OCI-M2 (cell line): ENCODE results near the gene KLF3.
"Not testable (repeated sequence)": the region's sequence is repeated elsewhere in the genome, so short reads cannot be mapped to it uniquely, and the experiment has no call there.

Source experiments
- DNase-seq: peaks from one replicate; lab custom pipeline; 2025; ENCODE audit not compliant: unreplicated experiment; lab: John Stamatoyannopoulos, UW

KLF3 gene

DNA sequence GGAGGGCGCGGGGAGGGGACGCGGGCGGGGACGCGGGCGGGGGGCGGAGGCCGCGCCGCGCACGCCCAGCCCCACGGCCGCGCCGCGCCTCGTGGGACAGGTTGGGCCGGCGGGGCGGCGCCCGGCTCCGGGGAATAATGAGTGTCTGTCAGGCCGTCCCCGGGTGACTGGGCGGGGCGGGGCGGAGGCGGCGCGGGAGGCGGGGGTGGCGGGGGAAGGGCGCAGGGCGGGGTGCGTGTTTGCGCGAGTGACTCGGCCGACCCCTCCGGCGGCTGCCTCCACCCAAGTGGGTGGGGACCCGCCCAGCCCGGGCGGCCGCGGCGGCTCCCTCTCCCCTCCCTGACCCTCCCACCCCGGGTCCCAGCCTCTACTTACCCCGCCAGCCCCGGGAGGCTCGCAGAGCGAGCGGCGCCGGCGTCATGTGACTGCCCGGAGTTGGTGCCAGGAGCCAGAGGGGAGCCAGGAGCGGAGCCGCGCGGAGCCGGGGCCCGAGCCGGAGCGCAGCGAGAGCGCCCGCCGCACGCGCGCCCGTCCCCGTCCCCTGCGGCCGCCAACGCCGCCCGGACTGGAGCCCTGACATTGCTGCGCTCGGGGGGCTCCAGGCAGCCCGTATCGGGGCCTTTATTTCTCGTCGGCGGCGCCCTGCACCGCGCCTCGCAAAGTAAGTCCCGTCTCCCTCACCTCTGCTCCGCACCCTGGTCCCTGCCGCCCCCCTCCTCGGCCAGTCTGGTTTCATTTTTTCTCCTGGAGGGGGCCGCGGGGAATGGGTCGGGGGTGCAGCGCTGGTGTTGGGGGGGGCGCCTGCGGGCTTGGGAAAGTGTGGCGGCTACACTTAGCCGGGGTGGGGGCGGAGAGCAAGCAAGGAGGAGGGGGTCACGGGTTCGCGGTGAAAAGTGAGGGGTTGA, at the start of gene KLF3:
Gene KLF3, plus strand, starts transcription at position 399 of the 905 bp plus-strand sequence. CDS start 16,427 bp downstream, outside the sequence.
- no peak for DNase-seq

DNA sequence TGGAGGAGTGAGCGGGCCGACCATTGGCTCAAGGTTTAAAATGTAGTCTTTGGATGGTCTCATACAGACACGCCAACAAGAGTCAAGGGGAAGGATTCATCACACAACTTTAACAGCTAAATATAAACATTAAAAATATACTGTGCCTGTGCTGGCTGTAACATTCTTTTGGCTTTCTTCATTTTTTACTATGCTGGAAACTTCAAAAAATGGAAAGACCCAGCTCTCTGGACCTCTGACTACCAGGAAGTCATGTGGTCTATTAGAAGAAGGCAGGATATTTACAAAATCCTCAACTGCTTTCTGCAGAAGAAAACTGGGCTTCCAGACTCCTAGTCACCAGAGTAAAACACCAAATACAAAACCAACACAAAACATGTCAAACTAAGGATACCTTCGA, 49.8 kb upstream of the KLF3 start:
- DNase-seq = no peak

GRCh38 chr4:38615847-38616246, 48.2 kb upstream of the KLF3 start:
- DNase-seq = no peak

GRCh38 chr4:38618505-38618904, 45.5 kb upstream of the KLF3 start:
- DNase-seq = no peak

GRCh38 chr4:38619316-38619715, 44.7 kb upstream of the KLF3 start:
- DNase-seq = no peak

DNA sequence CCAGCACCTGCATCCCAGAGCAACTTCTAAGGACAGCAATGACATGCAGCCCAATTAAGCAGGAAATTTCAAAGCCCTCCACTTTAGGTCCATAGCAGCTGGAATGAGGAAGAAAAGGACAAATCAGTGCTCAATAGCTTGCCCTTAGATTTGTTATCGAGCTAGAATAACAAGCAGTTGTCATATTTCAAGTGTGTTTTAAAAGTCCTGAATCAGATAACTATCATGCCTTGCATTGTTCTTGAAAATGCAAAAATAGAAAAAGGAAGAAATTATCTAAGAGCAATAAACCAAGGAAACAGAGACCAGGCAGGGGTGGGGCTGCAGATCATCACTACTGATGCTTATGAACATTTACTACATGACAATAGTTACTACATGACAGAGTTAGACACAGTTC, 43.9 kb upstream of the KLF3 start:
- DNase-seq = no peak

- no peak for DNase-seq
Measured at GRCh38 chr4:38620527-38621027, 43.4 kb upstream of the KLF3 start.

GRCh38 chr4:38621028-38621684, 42.8 kb upstream of the KLF3 start:
- DNase-seq = no peak

GRCh38 chr4:38621831-38622230, 42.2 kb upstream of the KLF3 start:
- no peak for DNase-seq

GRCh38 chr4:38622340-38622739, 41.7 kb upstream of the KLF3 start:
- not testable (repeated sequence) for DNase-seq

GRCh38 chr4:38623260-38623659, 40.7 kb upstream of the KLF3 start:
- DNase-seq = no peak

GRCh38 chr4:38624311-38624710, 39.7 kb upstream of the KLF3 start:
- no peak for DNase-seq

DNA sequence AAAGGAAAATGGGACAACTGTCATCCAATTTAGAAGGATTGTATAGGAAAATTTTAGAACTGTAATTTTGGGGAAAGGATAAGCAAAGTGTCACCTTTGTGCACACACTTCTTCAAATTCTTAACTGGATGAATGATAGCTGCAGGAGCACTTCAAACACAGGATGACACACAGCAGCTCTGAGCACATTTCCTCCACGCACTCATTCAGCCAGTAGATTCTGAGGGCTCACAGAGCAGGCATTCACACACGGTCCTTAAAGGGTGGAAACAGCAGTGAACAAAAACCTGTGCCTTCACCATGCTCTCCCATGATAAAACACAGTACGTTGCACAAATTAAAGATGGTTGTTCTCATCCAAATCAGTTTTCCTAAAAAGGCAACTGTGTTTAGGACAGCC, 38.5 kb upstream of the KLF3 start:
- no peak for DNase-seq

DNA sequence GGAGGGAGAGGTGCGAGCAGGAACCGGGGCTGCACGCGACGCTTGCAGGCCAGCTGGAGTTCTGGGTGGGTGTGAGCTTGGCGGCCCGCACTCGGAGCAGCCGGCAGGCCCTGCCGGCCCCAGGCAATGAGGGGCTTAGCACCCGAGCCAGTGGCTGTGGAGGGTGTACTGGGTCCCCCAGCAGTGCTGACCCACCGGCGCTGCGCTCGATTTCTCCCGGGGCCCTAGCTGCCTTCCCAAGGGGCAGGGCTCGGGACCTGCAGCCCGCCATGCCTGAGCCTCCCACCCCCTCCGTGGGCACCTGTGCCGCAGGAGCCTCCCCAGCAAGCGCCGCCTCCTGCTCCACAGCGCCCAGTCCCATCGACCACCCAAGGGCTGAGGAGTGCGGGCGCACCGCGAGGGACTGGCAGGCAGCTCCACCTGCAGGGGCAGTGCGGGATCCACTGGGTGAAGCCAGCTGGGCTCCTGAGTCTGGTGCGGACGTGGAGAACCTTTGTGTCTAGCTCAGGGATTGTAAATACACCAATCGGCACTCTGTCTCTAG, 37.0 kb upstream of the KLF3 start:
- not testable (repeated sequence) for DNase-seq

- DNase-seq = no peak
Measured at GRCh38 chr4:38630519-38630918, 33.5 kb upstream of the KLF3 start.

DNA sequence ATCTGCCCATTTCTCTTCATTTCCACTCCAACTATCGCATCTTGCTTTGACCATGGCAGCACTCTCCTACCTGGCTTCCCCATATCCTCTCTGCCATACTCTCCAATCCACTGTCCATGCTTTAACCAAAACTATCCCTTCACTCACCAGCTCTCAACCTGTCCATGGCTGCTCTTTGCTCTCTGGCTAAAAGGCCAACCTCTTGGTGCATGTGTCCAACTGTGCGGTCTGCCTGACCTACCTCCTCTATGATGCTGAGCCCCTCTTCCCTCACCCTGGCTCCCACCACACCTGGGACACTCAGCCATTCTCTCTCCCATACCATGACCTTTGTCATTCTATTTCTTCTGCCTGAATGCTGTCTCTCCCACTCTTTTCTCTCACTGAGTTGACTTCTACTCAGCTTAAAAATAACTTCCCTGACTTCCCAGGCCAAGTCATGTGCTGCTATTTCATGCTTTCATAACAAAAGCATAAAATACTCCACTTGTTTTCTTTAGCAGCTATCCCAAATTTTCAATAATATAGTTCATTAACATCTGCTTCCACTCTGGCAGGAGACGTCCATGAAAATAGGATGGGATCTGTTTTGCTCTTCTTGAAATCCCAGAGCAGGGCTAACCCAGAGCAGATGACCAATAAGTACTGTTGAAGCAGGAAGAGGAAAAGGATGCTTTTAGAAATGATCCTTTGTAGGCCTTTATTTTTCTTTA, 29.8 kb upstream of the KLF3 start:
- DNase-seq = no peak

- no peak for DNase-seq
Measured at GRCh38 chr4:38639242-38639641, 24.8 kb upstream of the KLF3 start.

GRCh38 chr4:38641811-38642210, 22.2 kb upstream of the KLF3 start:
- no peak for DNase-seq

DNA sequence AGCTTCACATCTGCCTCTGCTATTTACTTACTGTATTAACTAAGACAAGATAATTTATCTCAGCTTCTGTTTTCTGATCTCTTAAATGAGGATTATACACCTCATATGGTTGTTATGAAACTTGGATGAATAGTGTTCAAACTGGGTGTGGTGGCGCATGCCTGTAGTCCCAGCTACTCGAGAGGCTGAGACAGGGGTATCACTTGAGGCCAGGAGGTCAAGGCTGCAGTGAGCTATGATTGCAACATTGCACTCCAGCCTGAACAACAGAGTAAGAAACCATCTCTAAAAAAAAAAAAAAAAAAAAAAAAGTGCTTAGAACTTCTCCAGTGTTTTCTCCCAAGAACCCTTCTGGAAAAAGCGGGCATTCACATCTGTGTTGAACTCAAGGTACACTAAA, 19.8 kb upstream of the KLF3 start:
- DNase-seq = no peak

DNA sequence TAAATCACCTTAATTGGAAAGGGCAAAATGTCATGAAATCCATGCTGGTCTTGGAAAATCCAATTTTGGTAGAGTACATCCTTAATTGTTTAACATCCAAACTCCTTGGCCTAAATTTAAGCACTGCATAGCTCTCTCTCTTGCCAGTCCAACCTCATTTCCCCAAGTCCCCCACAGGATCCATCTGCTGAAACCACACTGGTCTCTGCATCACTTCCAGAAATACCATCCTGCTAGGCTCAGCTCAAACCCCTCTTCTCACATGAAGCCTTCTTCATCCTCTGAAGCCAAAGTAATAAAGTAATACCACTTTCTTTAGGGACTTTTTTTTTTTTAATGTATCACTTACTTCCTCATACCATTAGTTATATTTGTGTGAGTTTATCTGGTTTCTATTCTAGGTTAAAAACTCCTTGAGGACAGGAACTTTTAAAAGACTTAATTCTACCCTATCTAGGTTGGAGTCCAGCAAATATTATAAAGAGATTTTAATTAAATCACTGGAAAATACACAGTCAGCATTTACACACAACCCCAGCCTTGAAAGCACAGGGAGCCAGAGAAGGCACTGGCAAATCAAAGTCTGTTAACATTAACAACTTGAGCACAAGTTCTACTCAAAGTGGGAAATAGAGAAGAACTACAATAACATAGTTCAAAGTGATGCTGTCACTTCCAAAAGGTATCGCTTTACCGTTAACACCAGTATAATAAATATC, 16.7 kb upstream of the KLF3 start:
- no peak for DNase-seq

- no peak for DNase-seq
Measured at GRCh38 chr4:38650133-38650532, 13.9 kb upstream of the KLF3 start.
